CMK (cell line): Measurements from ENCODE around the gene ODAD2.
"Not testable (repeated sequence)": the region's sequence is repeated elsewhere in the genome, so short reads cannot be mapped to it uniquely, and the experiment has no call there.

Experiments used
- DNase-seq: peaks from one replicate; pipeline ENCODE4 v3.0.0-alpha.2; 2010; ENCODE audit warnings: low read depth

ODAD2 gene

GRCh38 chr10:27998954-27999275 is at the start of gene ODAD2:
Gene ODAD2 (minus strand): TSS chr10:27999079. CDS start chr10:27995142, 3,937 bp downstream.
- DNase-seq: no peak

GRCh38 chr10:28047061-28047460 is 48.2 kb upstream of the ODAD2 start:
- no peak for DNase-seq

- no peak for DNase-seq
Observed at GRCh38 chr10:28046579-28046978, 47.7 kb upstream of the ODAD2 start.

GRCh38 chr10:28043941-28044340 is 45.1 kb upstream of the ODAD2 start:
- no peak for DNase-seq

- no peak for DNase-seq
Observed at GRCh38 chr10:28036587-28036986, 37.7 kb upstream of the ODAD2 start.

- DNase-seq: no peak
Observed at GRCh38 chr10:28020993-28021982, 22.4 kb upstream of the ODAD2 start.

- DNase-seq: no peak
Observed at GRCh38 chr10:28020080-28020860, 21.4 kb upstream of the ODAD2 start.

- DNase-seq: no peak
Observed at GRCh38 chr10:28014651-28015050, 15.8 kb upstream of the ODAD2 start.

GRCh38 chr10:28012990-28013515 is 14.2 kb upstream of the ODAD2 start:
- no peak for DNase-seq

- no peak for DNase-seq
Observed at GRCh38 chr10:28010821-28011220, 11.9 kb upstream of the ODAD2 start.

GRCh38 chr10:28008054-28008453 is 9.2 kb upstream of the ODAD2 start:
- DNase-seq: no peak

GRCh38 chr10:28001353-28001752 is 2.5 kb upstream of the ODAD2 start:
- DNase-seq: no peak

- DNase-seq: peak; percentile 0
Observed at GRCh38 chr10:27998178-27998953, 513 bp downstream of the ODAD2 start.

- DNase-seq: no peak
Observed at GRCh38 chr10:27997865-27998177, 1.1 kb downstream of the ODAD2 start.

GRCh38 chr10:27995311-27995710 is 3.6 kb downstream of the ODAD2 start:
- no peak for DNase-seq

- DNase-seq: not testable (repeated sequence)
Observed at GRCh38 chr10:27989357-27989756, 9.5 kb downstream of the ODAD2 start.

GRCh38 chr10:27986821-27987220 is 12.1 kb downstream of the ODAD2 start:
- DNase-seq: no peak

- DNase-seq: no peak
Observed at GRCh38 chr10:27982875-27983543, 15.9 kb downstream of the ODAD2 start.

- no peak for DNase-seq
Observed at GRCh38 chr10:27981744-27982143, 17.1 kb downstream of the ODAD2 start.

GRCh38 chr10:27970795-27971194 is 28.1 kb downstream of the ODAD2 start:
- DNase-seq: not testable (repeated sequence)

- not testable (repeated sequence) for DNase-seq
Observed at GRCh38 chr10:27969931-27970330, 28.9 kb downstream of the ODAD2 start.
